Activated CD8-positive, alpha-beta memory T cell treated with anti-CD3 and anti-CD28 coated beads for 4 hours (primary cell): ENCODE data around the gene RAN.
"Not testable (repeated sequence)": the region's sequence is repeated elsewhere in the genome, so short reads cannot be mapped to it uniquely, and the experiment has no call there.

ENCODE experiments used
- DNase-seq, 2 donors: peaks; one replicate each; pipeline ENCODE4 v3.0.0-alpha.2; 2020; ENCODE audit warnings: low read depth in 2 of 2

Gene RAN

DNA sequence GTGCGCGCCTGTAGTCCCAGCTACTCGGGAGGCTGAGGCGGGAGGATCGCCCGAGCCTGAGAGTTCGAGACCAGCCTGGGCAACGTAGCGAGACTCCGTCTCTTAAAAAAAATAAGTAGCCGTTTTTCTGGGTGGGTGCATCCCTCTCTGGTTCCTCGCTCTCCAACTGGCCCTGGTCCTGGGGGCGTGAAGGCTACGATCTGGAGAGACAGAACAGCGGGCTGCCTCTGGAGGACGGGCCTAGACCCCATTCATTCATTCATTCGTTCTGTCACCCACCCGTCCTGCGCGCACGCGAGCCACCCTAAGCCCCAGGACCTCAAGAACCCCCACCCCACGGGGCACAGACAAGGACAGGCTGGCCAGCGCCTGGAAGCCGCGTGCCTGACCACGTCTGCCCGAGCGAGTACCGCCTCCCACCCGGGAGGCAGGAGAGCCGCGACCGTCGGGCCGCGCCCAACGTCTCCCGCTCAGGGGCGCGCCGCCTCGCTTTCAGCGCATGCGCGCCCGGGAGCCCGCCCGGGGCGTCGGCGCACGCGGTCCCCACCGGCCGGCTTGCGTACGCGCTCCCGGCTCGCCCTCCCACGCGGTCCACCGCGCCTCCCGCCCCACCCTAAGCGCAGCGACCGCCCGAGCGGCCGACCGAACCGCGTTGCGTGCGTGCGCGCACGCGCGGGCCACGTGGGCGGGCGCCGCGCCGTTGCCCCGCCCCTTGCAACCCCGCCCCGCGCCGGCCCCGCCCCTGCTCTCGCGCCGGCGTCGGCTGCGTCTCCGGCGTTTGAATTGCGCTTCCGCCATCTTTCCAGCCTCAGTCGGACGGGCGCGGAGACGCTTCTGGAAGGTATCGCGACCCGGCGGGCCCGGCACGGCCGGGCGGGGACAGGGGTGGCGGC is at the start of gene RAN:
RAN (plus strand) TSS at position 781 of the 893 bp plus-strand sequence. CDS start 528 bp downstream, outside the sequence.
- peak; percentile 86 for DNase-seq

DNA sequence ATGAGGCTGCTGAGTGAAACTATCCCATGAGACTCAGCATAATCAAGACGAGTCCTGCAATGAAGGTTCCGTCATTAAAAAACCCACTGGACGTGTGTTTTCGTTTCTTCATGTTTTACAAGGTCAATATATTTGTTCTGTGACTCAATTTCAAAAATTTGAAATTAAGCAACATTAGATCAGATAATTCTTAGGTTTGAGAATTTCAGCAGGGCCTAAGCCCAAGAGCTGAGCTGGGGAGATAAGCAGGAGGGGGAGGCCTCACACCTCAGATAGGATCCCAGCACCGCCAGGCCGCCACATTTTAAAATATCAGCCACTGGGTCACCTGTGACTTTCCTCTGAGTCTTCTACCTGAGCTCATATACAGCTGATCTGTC is 46.1 kb upstream of the RAN start:
- no peak for DNase-seq

- DNase-seq: peak; percentile 51 to 52
Observed at GRCh38 chr12:130826151-130826801, 45.6 kb upstream of the RAN start.

DNA sequence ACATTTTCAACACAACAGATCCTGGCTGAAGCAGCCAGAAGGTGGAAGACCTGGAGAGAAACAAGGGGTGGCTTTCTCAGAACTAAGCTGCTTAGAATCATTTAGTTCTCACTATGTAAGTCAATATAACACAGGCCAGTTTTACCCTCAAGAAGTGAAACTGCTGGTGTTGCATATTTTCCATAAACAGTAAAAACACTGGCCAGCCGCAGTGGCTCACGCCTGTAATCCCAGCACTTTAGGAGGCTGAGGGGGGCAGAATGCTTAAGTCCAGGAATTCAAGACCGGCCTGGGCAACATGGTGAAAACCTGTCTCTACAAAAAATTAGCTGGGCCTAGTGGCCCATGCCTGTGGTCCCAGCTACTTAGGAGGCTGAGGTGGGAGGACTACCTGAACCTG is 44.4 kb upstream of the RAN start:
- no peak for DNase-seq

- DNase-seq: no peak
Observed at GRCh38 chr12:130828895-130829294, 43.0 kb upstream of the RAN start.

GRCh38 chr12:130829391-130830245 is 42.2 kb upstream of the RAN start:
- no peak for DNase-seq

GRCh38 chr12:130830246-130830551 is 41.7 kb upstream of the RAN start:
- DNase-seq: no peak

- no peak for DNase-seq
Observed at GRCh38 chr12:130831246-130831645, 40.6 kb upstream of the RAN start.

DNA sequence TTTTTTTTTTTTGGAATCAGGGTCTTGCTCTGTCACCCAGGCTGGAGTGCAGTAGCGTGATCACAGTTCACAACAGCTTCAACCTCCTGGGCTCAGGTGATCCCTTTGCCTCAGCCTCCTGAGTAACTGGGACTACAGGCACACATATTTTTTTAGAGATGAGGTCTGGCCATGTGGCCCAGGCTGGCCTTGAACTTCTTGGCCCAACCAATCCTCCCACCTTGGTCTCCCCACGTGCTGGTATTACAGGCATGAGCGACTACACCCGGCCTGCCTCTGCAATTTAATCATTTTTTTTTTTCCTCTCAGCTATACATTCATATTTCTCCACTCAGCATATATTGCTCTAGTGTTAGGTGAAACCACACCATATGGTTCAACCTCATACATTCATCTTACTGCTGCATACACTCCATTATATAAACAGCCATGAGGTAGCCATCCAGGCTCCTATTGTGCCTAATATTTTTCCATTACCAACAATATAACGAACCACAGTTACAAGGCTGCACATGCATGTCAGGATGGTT is 39.9 kb upstream of the RAN start:
- no peak for DNase-seq

GRCh38 chr12:130832561-130833209 is 39.2 kb upstream of the RAN start:
- no peak for DNase-seq

- DNase-seq: no peak
Observed at GRCh38 chr12:130835011-130835410, 36.9 kb upstream of the RAN start.

DNA sequence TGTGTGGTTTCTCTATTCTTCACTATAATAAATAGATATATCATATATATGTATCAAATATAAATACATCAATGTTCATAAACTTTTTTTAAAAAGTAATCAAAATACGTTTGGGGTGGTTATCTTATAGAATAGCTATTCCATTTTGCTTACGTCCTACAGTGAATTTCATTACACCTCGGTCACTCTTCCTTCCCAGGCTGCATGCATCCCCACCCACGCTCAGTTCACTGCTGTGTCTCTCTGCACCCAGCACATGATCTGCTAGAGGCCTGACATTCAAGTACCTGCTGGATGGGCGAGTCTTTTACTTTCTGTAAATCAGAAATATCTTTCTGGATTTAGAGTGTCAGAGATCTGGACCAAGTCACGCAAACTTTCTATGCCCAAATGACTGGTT is 36.4 kb upstream of the RAN start:
- no peak for DNase-seq

GRCh38 chr12:130838284-130838950 is 33.4 kb upstream of the RAN start:
- DNase-seq: no peak

DNA sequence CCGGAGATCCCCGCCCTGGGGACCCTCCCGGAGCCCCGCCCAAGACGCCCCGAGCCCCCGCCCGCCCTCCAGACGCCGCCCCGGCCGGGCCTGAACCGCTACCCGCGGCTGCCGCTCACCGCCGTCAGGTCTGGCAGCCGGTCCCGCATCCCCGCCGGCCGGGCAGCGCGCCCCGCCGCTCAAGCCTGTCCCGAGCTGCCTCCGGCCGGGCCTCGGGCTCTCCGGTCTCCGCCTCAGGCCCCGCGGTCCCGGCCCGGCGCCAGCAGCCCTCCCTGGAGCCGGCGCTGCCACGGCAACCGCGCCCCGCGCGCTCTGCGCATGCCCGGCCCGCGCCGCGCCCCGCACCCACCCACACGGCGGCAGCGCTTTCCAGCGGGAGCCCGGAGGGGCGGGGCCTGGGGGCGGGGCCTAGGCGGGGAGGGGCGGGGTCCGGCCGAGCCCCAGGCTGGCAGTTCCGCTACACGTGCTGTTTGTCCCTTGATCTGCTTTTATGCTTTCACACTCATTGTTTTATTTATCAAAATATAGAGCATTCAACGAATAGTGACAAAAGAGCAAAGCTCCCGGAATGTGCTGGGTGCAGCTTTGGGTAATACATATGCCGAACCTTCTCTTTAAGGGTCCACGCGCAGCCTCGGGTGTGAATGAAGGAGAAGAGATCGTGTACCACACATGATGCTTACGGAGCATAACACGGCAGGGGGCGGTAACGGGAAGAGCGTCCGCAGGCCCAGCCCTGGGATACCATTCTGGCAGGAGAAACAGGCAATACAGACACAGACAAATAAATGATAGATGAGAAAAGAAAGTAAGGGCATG is 32.7 kb upstream of the RAN start, which contains the start of gene STX2:
STX2 (minus strand) TSS at position 300 of the 819 bp plus-strand sequence; CDS start at position 149, 151 bp downstream.
- DNase-seq: peak; percentile 76 to 82

DNA sequence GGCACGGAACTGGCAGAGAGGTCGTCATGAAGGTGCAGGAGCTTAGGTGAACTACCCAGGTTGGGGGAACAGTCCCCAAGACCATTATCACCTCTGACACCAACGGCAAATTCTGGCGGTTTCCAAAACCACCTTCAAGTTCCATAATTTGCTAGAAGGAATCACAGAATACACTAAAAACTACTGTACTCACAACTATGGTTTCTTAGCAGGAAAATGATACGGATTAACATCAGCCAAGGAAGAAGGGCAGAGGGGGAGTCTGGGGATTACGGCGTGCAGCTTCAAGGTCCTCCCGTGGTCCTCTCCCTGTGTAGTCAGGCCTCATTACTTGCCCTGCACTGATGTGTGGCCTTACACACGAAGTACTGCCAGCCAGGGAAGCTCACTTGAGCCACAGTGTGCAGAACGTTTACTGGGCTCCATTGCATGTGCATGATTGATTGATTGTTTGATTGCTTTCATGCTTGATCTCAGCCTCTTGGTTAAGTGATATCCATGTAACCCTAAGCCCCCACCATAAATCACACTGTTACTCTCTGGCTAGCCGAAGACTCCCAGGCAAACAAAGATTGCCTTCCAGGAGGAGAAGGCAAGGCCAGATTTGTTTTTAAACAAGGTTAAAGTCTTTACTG is 32.0 kb upstream of the RAN start:
- DNase-seq: no peak

- no peak for DNase-seq
Observed at GRCh38 chr12:130846369-130846768, 25.5 kb upstream of the RAN start.

GRCh38 chr12:130847112-130847511 is 24.8 kb upstream of the RAN start:
- no peak for DNase-seq

DNA sequence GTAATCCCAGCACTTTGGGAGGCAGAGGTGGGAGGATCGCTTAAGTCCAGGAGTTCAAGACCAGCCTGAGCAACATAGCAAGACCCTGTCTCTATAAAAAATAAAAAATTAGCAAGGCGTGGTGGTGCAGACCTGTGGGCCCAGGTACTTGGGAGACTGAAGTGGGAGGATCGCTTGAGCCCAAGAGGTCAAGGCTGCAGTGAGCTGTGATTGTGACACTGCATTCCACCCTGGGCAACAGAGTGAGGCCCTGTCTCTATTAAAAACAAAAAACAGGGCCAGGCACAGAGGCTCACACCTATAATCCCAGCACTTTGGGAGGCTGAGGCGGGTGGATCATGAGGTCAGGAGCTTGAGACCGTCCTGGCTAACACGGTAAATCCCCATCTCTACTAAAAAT is 23.8 kb upstream of the RAN start:
- not testable (repeated sequence) for DNase-seq

DNA sequence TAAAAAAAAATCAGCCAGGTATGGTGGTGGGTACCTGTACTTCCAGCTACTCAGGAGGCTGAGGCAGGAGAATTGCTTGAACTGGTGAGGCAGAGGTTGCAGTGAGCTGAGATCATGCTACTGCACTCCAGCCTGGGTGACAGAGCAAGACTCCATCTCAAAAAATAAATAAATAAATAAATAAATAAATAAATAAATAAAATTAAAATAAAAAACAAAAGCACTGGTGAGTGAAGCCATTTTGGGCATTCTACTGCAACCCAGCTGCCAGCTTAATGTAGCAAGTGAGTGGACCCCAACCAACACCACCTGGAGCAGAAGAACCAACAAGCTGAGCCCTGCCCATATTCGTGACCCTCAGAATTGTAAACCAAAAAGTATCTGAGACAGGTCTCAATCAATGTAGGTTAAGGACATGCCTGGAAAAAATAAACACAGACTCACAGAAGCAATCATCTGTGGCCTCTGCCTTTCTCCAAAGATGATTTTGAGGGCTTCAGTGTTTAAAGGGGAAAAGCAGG is 23.0 kb upstream of the RAN start:
- not testable (repeated sequence) for DNase-seq
